HUES6 (cell line): ENCODE results near the gene CABLES2.

Source experiments
- H3K27ac ChIP-seq: 2 replicates; pipeline ENCODE4 v1.7.0; 2013; ENCODE audit warnings: low read depth, mild to moderate bottlenecking, low read length, inconsistent platforms
- H3K27me3 ChIP-seq: 2 replicates; pipeline ENCODE4 v1.6.1; 2013; ENCODE audit warnings: low read length; ENCODE audit not compliant: control insufficient read depth, insufficient read depth
- H3K36me3 ChIP-seq: 2 replicates; pipeline ENCODE4 v1.6.1; 2013; ENCODE audit warnings: low read length; ENCODE audit not compliant: control insufficient read depth, insufficient read depth
- H3K4me1 ChIP-seq: 2 replicates; pipeline ENCODE4 v1.6.1; 2013; ENCODE audit warnings: low read length; ENCODE audit not compliant: control insufficient read depth, insufficient read depth
- H3K4me3 ChIP-seq: 2 replicates; pipeline ENCODE4 v1.5.1; 2013; ENCODE audit warnings: low read depth, low read length
- H3K9ac ChIP-seq: one replicate; pipeline ENCODE4 v1.6.1; 2013; ENCODE audit warnings: mild to moderate bottlenecking, low read length
- H3K9me3 ChIP-seq: 2 replicates; pipeline ENCODE4 v1.6.1; 2013; ENCODE audit warnings: low read depth, low read length; ENCODE audit not compliant: control insufficient read depth, insufficient read depth

Gene CABLES2

DNA sequence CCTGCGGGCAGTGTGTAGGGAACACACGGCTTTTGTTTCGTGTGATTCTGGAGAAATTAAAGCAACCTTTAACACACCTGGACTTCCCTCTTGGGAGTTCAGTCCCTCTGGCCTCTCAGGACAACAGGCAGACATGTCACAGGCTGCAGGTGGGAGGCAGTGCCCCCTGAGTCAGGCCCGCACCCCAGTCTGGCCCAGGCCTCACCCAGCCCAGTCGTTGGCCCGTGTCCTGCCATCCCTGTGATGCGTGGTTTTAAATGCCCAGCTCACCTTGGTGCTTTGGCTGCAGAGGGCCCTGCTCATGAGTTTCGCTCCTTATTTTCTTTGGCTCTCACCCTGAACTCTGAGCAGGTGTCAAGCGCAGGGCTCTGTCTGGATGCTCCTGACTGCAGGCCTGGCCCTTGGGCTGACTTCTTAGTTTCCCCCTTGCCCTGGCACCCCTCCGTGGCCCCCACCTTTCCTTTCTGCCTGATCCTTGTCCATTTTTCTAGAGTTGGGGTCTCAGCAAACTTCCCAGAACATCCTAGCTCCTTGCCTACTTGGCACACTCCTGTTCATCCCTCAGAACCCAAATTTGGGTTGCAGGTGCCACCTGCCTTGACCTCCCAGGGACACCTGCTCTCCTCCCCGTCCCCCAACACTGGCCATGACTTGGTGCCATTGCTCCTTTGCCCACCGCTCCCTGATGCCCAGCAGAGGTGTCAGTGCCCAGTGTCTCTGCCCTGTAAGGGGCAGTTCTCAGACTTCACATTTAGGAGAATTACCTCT is 2.2 kb upstream of the CABLES2 start:
- no peaks in the 10 kb centered on the region for H3K36me3 ChIP-seq
- peaks cover 27% of the 10 kb centered on the region for H3K4me1 ChIP-seq
- no peak overlapping the region for H3K4me3 ChIP-seq
- H3K9me3 ChIP-seq, result no peaks in the 10 kb centered on the region
- H3K27ac ChIP-seq, result no peak overlapping the region
- H3K9ac ChIP-seq, result no peak overlapping the region
- H3K27me3 ChIP-seq, result peaks cover 22% of the 10 kb centered on the region; the same call in 1 of the 2 replicates

DNA sequence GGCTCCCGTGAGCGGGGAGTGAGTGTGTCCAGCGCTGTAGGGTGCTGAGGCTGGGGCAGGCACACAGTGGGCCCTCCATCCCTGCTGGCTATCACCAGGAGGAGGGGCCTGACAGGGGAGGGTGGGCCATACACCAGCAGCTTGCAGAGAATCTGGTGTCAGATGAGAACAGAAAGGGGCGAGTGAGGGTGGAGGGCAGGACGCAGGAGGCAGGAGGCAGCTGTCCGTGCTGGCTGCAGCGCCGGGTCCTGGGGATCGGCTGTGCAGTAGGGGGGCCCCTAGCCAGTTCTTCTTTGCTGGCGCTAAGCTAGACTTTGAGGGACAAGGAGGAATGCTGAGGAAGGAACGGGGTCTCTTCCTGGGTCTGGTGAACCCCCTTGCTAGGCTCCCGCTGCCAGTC is 1.6 kb upstream of the CABLES2 start:
- Histone ChIP-seq H3K9me3 (no peaks in the 10 kb centered on the region), H3K27ac (no peak overlapping the region), H3K4me3 (no peak overlapping the region), H3K27me3 (peaks cover 22% of the 10 kb centered on the region; the same call in 1 of the 2 replicates), H3K4me1 (peaks cover 27% of the 10 kb centered on the region), H3K36me3 (peaks cover 3% of the 10 kb centered on the region; the same call in 1 of the 2 replicates), H3K9ac (no peak overlapping the region)

DNA sequence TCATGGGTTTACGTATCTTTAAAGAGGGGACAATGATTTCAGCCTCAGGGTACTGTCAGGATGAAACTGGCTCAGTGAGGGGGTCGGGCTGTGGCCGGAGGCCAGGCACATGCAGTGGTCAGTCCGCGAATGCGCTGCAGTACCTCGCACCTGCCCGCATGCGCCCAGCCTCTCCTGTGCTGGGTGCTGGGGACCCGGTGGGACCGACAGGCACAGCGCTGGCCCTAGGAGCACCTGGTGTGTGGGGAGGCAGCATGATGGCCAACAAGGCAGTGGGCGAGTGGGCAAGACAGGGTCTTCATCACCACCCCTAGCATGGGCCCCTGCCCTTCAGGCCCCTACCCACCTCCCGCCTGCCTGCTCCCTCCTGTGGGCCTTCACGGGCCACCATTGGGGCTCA is 970 bp upstream of the CABLES2 start:
- peaks cover 22% of the 10 kb centered on the region; the same call in 1 of the 2 replicates for H3K27me3 ChIP-seq
- peaks cover 27% of the 10 kb centered on the region for H3K4me1 ChIP-seq
- H3K27ac ChIP-seq, result no peak overlapping the region
- H3K9ac ChIP-seq, result no peak overlapping the region
- no peak overlapping the region for H3K4me3 ChIP-seq
- H3K36me3 ChIP-seq, result peaks cover 3% of the 10 kb centered on the region; the same call in 1 of the 2 replicates
- H3K9me3 ChIP-seq, result no peaks in the 10 kb centered on the region

DNA sequence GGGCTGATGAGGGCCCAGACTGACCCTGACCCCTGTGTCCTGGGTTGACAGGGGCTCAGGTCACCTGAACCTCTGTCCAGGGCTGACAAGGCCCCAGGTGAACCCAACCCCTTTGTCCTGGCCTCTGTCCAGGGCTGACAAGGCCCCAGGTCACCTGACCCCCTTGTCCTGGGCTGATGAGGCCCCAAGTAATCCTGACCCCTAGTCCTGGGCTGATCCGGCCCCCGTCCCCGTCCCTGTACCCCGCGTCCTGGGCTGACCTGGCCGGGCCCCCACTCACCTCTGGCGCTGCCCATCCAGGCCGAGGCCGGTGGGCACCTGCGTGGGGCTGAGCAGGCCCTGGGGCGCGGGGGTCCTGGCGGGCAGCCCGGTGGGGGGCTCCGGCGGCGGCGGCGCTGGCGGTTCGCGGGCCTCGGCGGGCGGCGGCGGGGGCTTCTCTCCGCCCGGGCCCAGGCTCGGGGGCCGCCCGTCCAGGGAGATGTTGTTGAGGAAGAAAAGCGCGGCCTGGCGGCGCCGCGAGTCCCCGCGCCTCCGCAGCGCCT is 379 bp downstream of the CABLES2 start:
- H3K9me3 ChIP-seq, result no peaks in the 10 kb centered on the region
- H3K27ac ChIP-seq, result no peak overlapping the region
- H3K4me1 ChIP-seq, result peaks cover 23% of the 10 kb centered on the region
- peaks cover 22% of the 10 kb centered on the region; the same call in 1 of the 2 replicates for H3K27me3 ChIP-seq
- H3K36me3 ChIP-seq, result peaks cover 3% of the 10 kb centered on the region; the same call in 1 of the 2 replicates
- peak overlapping the region; percentile 64 for H3K4me3 ChIP-seq
- H3K9ac ChIP-seq, result peak overlapping the region; percentile 10

DNA sequence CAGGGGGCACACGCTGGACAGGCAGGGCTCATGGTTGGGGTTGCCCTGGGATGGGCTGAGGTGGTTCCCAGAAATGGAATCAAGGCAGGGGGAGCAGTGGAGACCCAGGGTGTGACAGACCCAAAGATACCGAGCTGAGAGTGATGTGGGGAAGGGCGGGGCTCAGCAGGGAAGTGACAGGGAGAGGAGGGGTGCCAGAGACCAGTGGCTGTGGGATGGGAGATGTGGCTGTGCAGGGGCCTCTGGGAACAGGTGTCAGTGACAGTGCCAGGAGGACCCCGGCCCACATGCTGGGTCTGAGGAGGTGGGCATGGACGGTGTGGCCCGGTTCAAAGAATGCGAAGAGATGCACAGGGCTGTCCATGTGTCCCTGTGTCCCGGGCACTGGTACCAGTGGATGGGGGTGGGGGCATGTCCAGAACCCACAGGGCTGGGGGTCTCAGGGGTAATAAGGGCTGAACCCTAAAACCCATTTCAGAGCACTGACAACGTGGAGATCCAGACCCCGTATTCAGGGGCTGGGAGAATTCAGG is 1.0 kb downstream of the CABLES2 start:
- H3K27ac ChIP-seq, result no peak overlapping the region

DNA sequence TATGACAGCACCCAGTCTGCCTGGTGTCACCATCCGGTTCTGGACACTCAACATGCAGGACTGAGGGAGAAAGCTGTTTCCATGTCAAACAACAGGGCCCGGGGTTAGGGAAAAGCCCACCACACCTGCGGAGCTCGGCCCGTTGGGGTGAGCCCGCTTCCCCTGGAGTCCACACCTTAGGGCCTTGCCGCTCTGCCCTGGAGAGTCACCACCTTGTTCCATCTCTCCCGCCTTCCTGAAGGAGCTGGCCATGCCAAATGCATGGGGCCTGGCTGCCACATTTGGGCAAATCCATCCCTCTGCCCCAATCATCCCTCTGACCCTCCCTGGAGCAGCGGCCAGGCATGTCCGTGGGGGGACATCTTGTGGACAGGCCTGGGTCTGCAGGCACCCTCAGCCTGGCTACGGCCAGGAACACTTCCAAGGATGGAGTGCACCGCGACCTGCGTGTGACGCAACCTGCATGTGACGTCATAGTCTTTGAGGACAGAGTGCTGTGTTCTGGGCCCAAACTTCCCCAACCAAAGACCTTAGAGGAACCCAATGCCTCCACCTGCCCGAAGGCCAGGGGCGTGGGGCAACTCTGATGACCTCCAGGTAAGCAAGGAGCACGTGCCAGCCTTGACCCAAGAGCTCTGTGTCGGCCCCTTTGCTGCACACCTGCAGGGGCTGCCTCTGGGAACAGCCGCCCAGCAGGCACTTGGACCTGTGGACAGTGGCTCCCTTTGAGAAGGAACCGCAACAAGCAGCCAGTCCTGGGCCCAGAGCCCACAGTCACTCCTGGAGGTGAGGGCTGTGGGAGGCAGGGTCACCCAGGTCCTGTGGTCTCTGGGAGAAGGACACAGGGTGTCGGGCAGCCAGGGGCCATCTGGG is 1.7 kb downstream of the CABLES2 start:
- peaks cover 3% of the 10 kb centered on the region; the same call in 1 of the 2 replicates for H3K36me3 ChIP-seq
- H3K9ac ChIP-seq, result no peak overlapping the region
- H3K4me1 ChIP-seq, result peaks cover 19% of the 10 kb centered on the region
- no peak overlapping the region for H3K27ac ChIP-seq
- no peaks in the 10 kb centered on the region for H3K9me3 ChIP-seq
- peaks cover 22% of the 10 kb centered on the region; the same call in 1 of the 2 replicates for H3K27me3 ChIP-seq
- H3K4me3 ChIP-seq, result no peak overlapping the region

More for the DNA sequence above, 1.0 kb downstream of the CABLES2 start:
- Histone ChIP-seq H3K4me3 (peak overlapping the region; percentile 64), H3K9ac (peak overlapping the region; percentile 10), H3K36me3 (peaks cover 3% of the 10 kb centered on the region; the same call in 1 of the 2 replicates), H3K27me3 (peaks cover 22% of the 10 kb centered on the region; the same call in 1 of the 2 replicates), H3K4me1 (peaks cover 23% of the 10 kb centered on the region), H3K9me3 (no peaks in the 10 kb centered on the region)

DNA sequence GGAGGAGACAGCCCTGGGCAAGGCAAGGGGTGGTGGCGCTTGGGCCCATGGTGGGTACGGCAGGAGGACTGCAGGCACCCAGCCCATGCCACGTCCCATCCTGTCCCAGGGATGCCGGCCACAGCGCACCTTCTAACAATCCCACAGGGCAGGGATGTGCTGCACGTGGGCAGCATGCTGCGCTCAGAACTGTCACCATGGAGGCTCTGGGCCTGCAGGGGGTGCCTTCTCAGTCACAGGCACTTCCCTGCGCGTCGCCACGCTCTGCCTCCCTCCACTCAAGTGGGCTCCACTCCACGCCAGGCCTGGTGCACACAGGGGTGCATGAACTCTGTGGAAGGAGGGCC is 2.4 kb downstream of the CABLES2 start:
- H3K27ac ChIP-seq, result no peak overlapping the region
- peaks cover 3% of the 10 kb centered on the region; the same call in 1 of the 2 replicates for H3K36me3 ChIP-seq
- H3K4me3 ChIP-seq, result no peak overlapping the region
- peaks cover 13% of the 10 kb centered on the region; the same call in 1 of the 2 replicates for H3K4me1 ChIP-seq
- H3K9ac ChIP-seq, result no peak overlapping the region
- peaks cover 18% of the 10 kb centered on the region; the same call in 1 of the 2 replicates for H3K27me3 ChIP-seq
- H3K9me3 ChIP-seq, result no peaks in the 10 kb centered on the region

DNA sequence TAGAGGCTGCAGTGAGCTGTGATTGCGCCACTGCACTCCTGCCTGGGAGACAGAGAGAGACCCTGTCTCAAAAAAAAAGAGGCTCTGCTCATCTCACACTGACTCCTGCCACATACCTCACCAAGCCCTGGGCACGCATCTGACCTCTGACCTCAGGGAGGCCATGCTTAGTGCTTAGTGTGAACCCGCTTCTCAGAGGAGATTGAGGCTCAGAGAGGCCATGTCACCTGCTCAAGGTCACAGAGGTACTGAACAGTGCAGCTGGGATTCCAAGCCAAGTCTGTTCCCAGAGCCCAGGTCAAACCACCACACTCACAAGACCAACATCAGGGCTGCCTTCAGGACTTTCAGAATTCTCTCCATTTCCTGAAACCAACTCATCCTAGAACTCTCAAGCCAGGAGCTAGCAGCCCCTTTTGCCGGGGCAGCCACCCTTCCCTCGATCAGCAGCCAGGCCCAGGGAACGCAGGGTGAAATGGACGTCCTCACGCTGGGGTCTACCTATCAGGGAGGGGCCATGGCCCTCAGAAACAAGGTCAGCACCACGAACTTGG is 2.9 kb downstream of the CABLES2 start:
- Histone ChIP-seq H3K4me3 (no peak overlapping the region), H3K36me3 (peaks cover 3% of the 10 kb centered on the region; the same call in 1 of the 2 replicates), H3K9me3 (no peaks in the 10 kb centered on the region), H3K4me1 (peaks cover 13% of the 10 kb centered on the region; the same call in 1 of the 2 replicates), H3K27ac (no peak overlapping the region), H3K27me3 (peaks cover 13% of the 10 kb centered on the region; the same call in 1 of the 2 replicates), H3K9ac (no peak overlapping the region)

DNA sequence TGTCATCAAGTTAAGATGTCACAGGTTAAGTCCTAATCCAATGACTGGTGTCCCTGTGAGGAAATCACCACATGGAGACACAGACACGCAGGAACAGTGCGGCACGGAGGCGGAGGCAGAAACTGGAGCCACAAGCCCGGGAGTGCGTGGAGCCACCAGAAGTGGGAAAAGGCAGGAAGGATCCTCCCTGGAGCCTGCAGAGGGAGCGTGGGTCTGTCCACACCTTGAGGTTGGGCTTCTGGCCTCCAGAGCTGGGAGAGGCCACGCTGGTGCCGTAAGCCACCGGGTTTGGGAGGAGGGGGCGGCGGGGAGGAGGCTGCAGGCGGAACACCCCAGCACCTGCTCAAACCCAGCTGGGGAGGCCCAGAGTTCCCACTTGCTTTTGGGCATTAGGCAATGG is 3.8 kb downstream of the CABLES2 start:
- H3K27ac ChIP-seq, result no peak overlapping the region
- peaks cover 13% of the 10 kb centered on the region; the same call in 1 of the 2 replicates for H3K4me1 ChIP-seq
- no peak overlapping the region for H3K9ac ChIP-seq

DNA sequence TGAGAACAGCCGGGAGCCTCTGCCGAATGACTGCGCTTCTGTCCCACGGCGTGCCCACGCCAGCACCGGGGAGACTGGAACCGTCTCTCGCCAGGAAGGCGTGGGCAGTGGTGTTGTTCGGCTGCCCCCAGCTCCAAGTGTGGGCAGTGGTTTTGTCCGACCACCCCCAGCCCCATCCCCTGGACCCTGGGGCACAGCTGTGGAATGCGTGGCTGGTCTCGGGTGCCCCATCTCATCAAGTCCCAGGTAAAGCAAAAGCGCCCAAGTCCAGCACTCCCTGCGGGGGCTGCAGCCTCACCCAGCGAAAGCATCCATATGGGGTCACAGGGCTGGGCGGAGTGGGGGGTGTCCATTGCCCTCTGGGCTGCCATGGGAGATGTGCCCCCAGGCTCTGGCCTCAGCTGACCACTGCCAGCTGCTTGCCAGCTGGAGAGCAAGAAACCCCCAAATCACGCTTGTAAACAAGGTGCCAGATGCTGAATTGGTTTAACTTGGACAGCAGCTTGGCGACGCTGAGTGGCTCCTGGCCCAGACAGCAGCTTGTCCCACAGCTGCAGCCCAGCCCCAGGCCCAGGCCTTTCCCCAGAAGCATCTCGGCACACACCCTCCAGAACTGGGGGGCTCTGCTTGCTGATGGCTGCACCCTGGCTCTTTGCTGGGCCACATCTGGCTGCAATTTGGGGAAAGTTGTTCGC is 4.5 kb downstream of the CABLES2 start:
- H3K27me3 ChIP-seq, result 0 out of 2 replicates have a peak, but pooled peaks cover under 1% of the 10 kb centered on the region
- H3K4me1 ChIP-seq, result peaks cover 9% of the 10 kb centered on the region; the same call in 1 of the 2 replicates
- no peak overlapping the region for H3K4me3 ChIP-seq
- no peak overlapping the region for H3K27ac ChIP-seq
- no peak overlapping the region for H3K9ac ChIP-seq
- no peaks in the 10 kb centered on the region; the same call in 1 of the 2 replicates for H3K9me3 ChIP-seq
- peaks cover 3% of the 10 kb centered on the region; the same call in 1 of the 2 replicates for H3K36me3 ChIP-seq

More for the DNA sequence above, 3.8 kb downstream of the CABLES2 start:
- Histone ChIP-seq H3K36me3 (peaks cover 3% of the 10 kb centered on the region; the same call in 1 of the 2 replicates), H3K4me3 (no peak overlapping the region), H3K27me3 (peaks cover 7% of the 10 kb centered on the region; the same call in 1 of the 2 replicates), H3K9me3 (no peaks in the 10 kb centered on the region)
